C4-2B (cell line): ENCODE measurements around the gene TNFSF8.

Source experiments
- CTCF ChIP-seq: fragments of 450-650 bp; conservative IDR thresholded peaks from 2 replicates; pipeline ENCODE4 v1.5.1; 2017; ENCODE audit warnings: mild to moderate bottlenecking
- ZFX ChIP-seq: fragments of 450-650 bp; IDR thresholded peaks from 2 replicates; pipeline ENCODE4 v1.6.1; 2017

- TF ChIP-seq CTCF (no peak), ZFX (no peak)
These were observed 37.0 kb downstream of the TNFSF8 start for GRCh38 chr9:114893221-114894010.
